Measurements from ENCODE around the gene ACTG2.
"Not testable (repeated sequence)": the region's sequence is repeated elsewhere in the genome, so short reads cannot be mapped to it uniquely, and the experiment has no call there.

Gene ACTG2

DNA sequence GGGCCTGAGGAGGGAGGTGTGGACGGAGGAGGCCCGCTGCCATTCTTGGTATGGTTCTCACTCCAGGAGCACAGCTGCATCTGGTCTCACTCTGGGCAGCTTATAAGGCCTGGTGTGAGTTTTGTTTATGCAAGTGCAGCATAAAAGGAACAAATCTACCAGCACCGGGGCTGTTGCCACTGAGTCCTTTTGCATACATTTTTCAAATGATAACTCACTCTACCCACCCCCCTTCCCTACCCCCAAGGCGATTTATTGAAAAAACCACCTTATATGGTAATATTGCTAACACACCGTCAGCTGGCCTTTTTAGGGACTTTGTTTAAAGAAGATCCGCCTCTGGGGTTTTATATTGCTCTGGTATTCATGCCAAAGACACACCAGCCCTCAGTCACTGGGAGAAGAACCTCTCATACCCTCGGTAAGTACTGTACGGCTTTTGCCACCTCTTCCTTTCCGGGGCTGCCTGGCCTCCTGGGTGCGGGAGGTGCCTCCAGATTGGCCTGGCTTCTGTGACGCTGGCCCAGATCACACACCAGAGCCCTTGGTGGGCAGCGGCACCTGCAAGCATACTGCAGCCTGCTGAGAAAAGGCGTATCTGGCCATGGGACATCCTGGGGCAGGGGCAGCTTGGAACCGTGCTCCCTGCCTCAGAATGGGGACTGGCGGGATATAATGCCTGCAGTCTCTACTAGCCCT is at the start of gene ACTG2:
ACTG2 (plus strand) TSS at position 378 of the 699 bp plus-strand sequence. CDS start 8,304 bp downstream, outside the sequence.
- DNase-seq = no peak

- no peak for DNase-seq
Measured at GRCh38 chr2:73844087-73844486, 48.7 kb upstream of the ACTG2 start.

- DNase-seq = no peak
Measured at GRCh38 chr2:73850009-73850408, 42.8 kb upstream of the ACTG2 start.

- DNase-seq = no peak
Measured at GRCh38 chr2:73851274-73851673, 41.5 kb upstream of the ACTG2 start.

DNA sequence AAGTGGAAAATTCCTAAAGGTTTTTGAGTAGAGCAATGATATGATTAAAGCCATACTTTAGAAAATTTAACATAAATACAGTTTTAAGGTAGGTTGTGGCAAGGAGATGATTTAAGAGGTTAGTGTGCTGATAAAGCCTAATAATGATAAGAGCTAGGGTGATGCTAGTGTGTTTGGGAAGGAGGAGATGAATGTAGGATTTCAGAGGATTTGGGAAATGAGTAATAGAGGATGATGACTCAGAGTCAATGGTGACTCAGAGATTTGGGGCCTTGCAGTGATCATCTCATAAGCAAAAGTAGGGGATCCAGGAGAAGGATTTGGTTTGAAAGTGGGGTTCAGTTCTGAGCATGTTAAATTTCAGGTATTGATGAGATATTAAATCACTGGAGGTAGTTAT is 40.8 kb upstream of the ACTG2 start:
- no peak for DNase-seq

DNA sequence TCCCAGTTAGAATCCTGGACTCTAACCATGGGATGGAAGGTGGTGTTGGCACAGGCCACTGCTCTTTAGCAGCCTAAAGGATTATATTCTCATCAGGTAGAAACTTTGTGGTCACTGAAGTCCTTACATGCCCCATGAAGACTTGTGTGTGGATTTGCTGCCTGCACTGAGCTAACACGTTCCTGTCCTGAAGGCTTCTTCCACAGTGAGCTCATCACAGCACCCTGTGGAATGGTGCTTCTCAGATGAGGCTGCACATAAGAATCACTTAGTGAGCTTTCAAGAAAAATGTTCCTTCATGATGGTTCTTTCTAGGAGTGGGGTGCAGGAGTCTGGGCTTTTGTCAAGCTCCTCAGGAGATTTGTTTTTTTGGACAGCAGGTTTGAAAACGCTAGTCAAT is 37.3 kb upstream of the ACTG2 start:
- no peak for DNase-seq

DNA sequence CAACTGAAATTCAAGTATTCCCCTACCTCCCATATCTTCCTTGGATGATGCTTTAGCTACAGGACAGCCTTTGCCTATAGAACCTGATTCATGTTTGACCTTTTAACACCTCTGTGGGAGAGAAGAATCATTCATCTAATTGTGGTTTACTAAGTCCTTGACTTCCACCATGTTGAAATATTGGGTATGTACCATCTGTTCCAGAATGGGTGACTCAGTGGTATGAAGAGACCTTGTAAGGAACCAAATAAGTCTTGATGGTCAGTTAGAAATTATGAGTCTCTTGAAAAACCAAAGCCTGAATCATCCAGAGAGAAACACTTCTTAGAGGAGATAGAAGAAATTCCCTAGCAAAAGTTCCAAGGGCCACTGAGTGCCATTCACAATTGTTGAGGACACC is 36.6 kb upstream of the ACTG2 start:
- DNase-seq = no peak

DNA sequence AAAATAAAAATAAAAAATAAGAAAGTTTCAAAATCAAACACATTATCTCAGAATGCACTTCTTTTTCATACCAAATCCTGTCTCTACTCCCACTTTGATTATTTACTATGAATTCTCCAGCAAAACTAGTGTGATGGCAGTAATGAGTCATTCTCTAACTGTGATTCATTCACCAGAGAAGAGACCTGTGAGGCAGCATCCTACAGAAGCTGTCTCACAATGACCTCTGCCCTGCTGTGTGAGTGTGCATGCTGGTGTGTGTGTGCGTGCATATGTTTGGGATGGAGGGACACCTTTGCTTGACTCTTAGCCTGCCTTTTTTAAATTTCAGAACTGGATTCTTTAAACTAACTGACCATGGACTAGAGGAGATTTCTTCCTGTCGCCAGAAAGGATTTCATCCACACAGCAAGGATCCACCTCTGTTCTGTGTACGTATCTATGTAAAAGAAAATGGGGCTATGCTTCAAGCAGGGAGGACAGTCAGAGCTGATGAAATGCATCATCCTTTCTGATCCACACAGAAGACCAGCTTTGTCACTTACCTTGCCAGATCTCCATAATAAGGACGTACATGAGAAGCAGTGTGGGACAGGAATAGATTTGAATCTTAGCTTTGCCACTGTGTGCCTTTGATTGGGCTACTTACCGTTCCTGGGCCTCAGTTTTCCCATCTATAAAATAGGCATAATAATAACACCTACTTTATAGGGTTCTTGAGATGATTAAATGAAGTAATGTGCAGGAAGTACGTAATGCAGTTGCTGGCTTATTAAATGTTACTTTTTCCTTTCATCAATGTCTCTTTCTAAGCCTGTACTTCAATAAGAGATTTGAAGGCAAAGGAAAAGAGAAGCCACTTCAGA is 32.9 kb upstream of the ACTG2 start:
- DNase-seq = no peak

- no peak for DNase-seq
Measured at GRCh38 chr2:73862987-73863386, 29.8 kb upstream of the ACTG2 start.

DNA sequence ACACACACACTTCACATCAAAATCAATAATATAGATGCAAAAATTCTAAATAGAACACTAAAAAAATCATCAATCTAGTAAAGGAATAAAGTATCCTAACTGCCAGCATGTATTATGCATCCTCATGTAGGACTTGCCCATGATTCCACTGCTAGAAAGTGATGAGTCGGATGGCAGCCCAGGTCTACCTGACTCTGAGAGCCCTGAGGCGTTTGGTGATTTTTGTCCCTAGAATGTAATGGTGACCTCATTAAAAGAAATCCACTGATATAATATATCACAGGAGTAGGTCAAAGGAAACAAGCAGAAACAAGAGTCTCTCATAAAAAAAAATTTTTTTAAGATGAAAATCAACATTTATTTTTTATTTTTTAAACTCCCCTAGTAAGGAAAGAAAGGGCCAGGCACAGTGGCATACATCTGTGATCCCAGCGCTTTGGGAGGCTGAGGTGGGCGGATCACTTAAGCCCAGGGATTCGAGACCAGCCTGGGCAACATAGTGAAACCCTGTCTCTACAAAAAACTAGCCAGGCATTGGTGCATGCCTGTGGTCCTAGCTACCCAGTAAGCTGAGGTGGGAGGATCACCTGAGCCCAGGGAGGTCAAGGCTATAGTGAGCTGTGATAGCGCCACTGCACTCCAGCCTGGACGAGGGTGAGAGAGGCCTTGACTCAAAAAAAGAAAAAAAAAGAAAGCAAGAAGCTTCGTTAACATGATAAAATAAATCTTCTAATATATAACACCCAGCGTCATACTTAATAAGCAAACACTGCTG is 24.4 kb upstream of the ACTG2 start:
- DNase-seq = no peak

GRCh38 chr2:73870084-73870483 is 22.7 kb upstream of the ACTG2 start:
- DNase-seq = no peak

DNA sequence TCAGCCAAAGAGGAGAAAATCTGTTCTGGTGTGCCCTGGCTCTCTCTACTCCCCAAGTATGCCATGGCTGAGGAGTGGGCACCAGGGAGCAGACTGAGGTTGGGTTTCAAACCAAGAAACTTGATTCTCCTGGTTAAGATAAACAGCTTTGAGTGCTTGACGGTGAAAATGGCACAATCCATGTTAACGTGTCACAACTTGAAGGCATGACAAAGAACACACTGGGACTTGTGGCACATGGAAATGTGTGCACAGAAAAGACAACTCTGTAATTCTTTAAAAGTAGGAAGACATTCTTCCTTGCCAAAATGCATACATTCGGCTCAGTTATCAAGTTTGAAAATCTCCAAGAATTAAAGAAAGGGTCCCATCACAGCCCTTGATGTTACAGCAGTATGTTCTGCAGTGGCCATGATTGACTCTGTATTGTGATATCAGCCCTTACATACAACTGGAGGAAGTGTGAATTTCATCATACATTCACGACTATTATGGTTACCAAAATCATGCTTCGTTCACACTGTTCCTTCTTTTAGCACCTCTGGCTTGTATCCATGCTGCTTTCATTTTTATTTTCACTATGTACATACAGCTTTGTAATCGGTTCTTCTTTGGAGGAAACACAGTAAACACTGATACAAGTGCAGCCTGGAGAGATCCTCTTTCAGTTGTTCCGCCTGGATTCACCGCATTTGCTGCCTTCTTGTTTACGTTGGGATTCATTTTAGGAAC is 15.6 kb upstream of the ACTG2 start:
- no peak for DNase-seq

- DNase-seq = not testable (repeated sequence)
Measured at GRCh38 chr2:73877984-73878383, 14.8 kb upstream of the ACTG2 start.

GRCh38 chr2:73885406-73885805 is 7.4 kb upstream of the ACTG2 start:
- no peak for DNase-seq

GRCh38 chr2:73886357-73886756 is 6.5 kb upstream of the ACTG2 start:
- DNase-seq = no peak

GRCh38 chr2:73887596-73888353 is 5.0 kb upstream of the ACTG2 start:
- DNase-seq = not testable (repeated sequence)

- no peak for DNase-seq
Measured at GRCh38 chr2:73888388-73888787, 4.4 kb upstream of the ACTG2 start.

GRCh38 chr2:73889206-73889605 is 3.6 kb upstream of the ACTG2 start:
- DNase-seq = no peak

GRCh38 chr2:73890301-73891092 is 2.3 kb upstream of the ACTG2 start:
- no peak for DNase-seq

DNA sequence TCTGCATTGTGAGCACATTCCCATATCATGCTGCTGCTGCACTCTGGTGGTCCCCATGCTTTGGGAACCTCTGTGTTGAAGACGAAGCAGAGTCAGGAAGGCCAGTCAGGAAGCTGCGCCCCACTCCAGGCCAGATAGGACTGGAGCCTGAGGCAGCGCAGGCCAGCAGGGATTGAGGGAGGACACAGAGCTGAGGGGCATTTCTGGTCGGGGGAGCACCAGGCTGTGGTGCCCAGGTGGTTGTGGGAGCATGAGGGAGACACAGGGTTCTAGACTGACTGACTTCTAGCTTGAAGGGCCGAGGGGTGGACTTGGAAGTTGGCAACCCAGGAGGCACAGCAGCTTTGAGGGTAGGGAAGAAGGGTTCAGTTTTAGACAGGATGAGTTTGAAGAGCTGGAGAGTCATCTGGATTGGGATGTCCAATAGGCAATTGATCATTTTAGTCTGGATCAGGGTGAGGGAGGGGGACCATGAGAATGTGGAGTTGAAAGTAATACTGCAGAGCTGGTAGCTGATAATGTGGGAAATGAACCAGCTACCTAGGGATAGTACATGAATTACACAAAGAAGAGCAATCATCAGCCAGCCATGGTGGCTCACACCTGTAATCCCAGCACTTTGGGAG is 1.4 kb upstream of the ACTG2 start:
- no peak for DNase-seq

All from activated CD4-positive, alpha-beta T cell treated with anti-CD3 and anti-CD28 coated beads for 1 hour (primary cell).